Activated naive CD4-positive, alpha-beta T cell treated with anti-CD3 and anti-CD28 coated beads, Interleukin-2, amount 10 ng/mL, durations not matched to agents 7 days and 5 days (primary cell): ENCODE data around the gene IMPA2.
"Not testable (repeated sequence)": the region's sequence is repeated elsewhere in the genome, so short reads cannot be mapped to it uniquely, and the experiment has no call there.

Experiments
- CTCF ChIA-PET: fragments of 350-600 bp; sonication (Branson Sonifier 250); formaldehyde crosslinking; loops from one replicate; lab custom pipeline; 2021; ENCODE audit warnings: antibody characterized with exemption; lab: Charles Lee
- DNase-seq: peaks from one replicate; pipeline ENCODE4 v3.0.0-alpha.2; 2020
- H3K27ac Mint-ChIP-seq: one replicate; pipeline ENCODE4 v1.8.0; 2021; ENCODE audit warnings: mild to moderate bottlenecking, moderate library complexity, mixed read lengths
- H3K27me3 Mint-ChIP-seq: one replicate; pipeline ENCODE4 v1.8.0; 2021; ENCODE audit warnings: mild to moderate bottlenecking, mixed read lengths
- H3K36me3 Mint-ChIP-seq: one replicate; pipeline ENCODE4 v1.8.0; 2021; ENCODE audit warnings: mixed read lengths
- H3K4me1 Mint-ChIP-seq: one replicate; pipeline ENCODE4 v1.8.0; 2021; ENCODE audit warnings: mixed read lengths
- H3K4me3 Mint-ChIP-seq: one replicate; pipeline ENCODE4 v1.8.0; 2021; ENCODE audit warnings: mild to moderate bottlenecking, moderate library complexity, mixed read lengths
- H3K9me3 Mint-ChIP-seq: one replicate; pipeline ENCODE4 v1.8.0; 2021; ENCODE audit warnings: mixed read lengths

The IMPA2 gene

GRCh38 chr18:12068316-12068949 lies 87.1 kb downstream of the IMPA2 start:
- DNase-seq, CTCF ChIA-PET, H3K27me3 Mint-ChIP-seq, H3K27ac Mint-ChIP-seq, H3K36me3 Mint-ChIP-seq, H3K4me3 Mint-ChIP-seq, H3K9me3 Mint-ChIP-seq, H3K4me1 Mint-ChIP-seq: not testable (repeated sequence)

GRCh38 chr18:12068950-12069320 lies 87.6 kb downstream of the IMPA2 start:
- no peak overlapping the region for H3K27ac Mint-ChIP-seq
- no peaks in the 10 kb centered on the region for H3K9me3 Mint-ChIP-seq
- DNase-seq: no peak
- H3K4me3 Mint-ChIP-seq: no peak overlapping the region
- H3K36me3 Mint-ChIP-seq: no peaks in the 10 kb centered on the region
- CTCF ChIA-PET: no interaction called here
- H3K4me1 Mint-ChIP-seq: no peaks in the 10 kb centered on the region
- peaks cover 5% of the 10 kb centered on the region for H3K27me3 Mint-ChIP-seq

- H3K4me1 Mint-ChIP-seq, H3K9me3 Mint-ChIP-seq, H3K36me3 Mint-ChIP-seq, H3K4me3 Mint-ChIP-seq, DNase-seq, H3K27ac Mint-ChIP-seq: not testable (repeated sequence)
- peaks cover 14% of the 10 kb centered on the region for H3K27me3 Mint-ChIP-seq
- CTCF ChIA-PET: interaction anchor here (1.0 kb wide), 1 partner anchor 166 kb away, joined by 3 read pairs; no protein-coding TSS in a partner anchor
Observed at GRCh38 chr18:12071066-12071465, 89.8 kb downstream of the IMPA2 start.

- no peak overlapping the region for H3K4me3 Mint-ChIP-seq
- H3K27me3 Mint-ChIP-seq: peaks cover 16% of the 10 kb centered on the region
- H3K36me3 Mint-ChIP-seq: no peaks in the 10 kb centered on the region
- H3K4me1 Mint-ChIP-seq: no peaks in the 10 kb centered on the region
- no peaks in the 10 kb centered on the region for H3K9me3 Mint-ChIP-seq
- CTCF ChIA-PET: no interaction called here
- no peak overlapping the region for H3K27ac Mint-ChIP-seq
- no peak for DNase-seq
Observed at GRCh38 chr18:12072996-12073395, 91.7 kb downstream of the IMPA2 start.

- Mint-ChIP-seq H3K9me3 (no peaks in the 10 kb centered on the region), H3K4me1 (no peaks in the 10 kb centered on the region), H3K27ac (no peak overlapping the region), H3K27me3 (peaks cover 16% of the 10 kb centered on the region), H3K36me3 (no peaks in the 10 kb centered on the region), H3K4me3 (no peak overlapping the region)
- DNase-seq: no peak
- CTCF ChIA-PET: no interaction called here
Observed at GRCh38 chr18:12074736-12075135, 93.4 kb downstream of the IMPA2 start.

- CTCF ChIA-PET: no interaction called here
- H3K4me3 Mint-ChIP-seq: no peak overlapping the region
- no peak for DNase-seq
- no peak overlapping the region for H3K27ac Mint-ChIP-seq
- H3K4me1 Mint-ChIP-seq: no peaks in the 10 kb centered on the region
- H3K9me3 Mint-ChIP-seq: no peaks in the 10 kb centered on the region
- peaks cover 16% of the 10 kb centered on the region for H3K27me3 Mint-ChIP-seq
- H3K36me3 Mint-ChIP-seq: no peaks in the 10 kb centered on the region
Observed at GRCh38 chr18:12076424-12077140, 95.3 kb downstream of the IMPA2 start.

- H3K36me3 Mint-ChIP-seq, DNase-seq, H3K9me3 Mint-ChIP-seq, H3K4me1 Mint-ChIP-seq, H3K4me3 Mint-ChIP-seq, H3K27ac Mint-ChIP-seq, CTCF ChIA-PET: not testable (repeated sequence)
- H3K27me3 Mint-ChIP-seq: peaks cover 22% of the 10 kb centered on the region
Observed at GRCh38 chr18:12077994-12078393, 96.7 kb downstream of the IMPA2 start.

- no peaks in the 10 kb centered on the region for H3K9me3 Mint-ChIP-seq
- H3K4me3 Mint-ChIP-seq: no peak overlapping the region
- no peaks in the 10 kb centered on the region for H3K4me1 Mint-ChIP-seq
- H3K27ac Mint-ChIP-seq: no peak overlapping the region
- H3K27me3 Mint-ChIP-seq: peaks cover 17% of the 10 kb centered on the region
- DNase-seq: no peak
- CTCF ChIA-PET: no interaction called here
- no peaks in the 10 kb centered on the region for H3K36me3 Mint-ChIP-seq
Observed at GRCh38 chr18:12079491-12080237, 98.4 kb downstream of the IMPA2 start.
